AG04450 (cell line): Measurements from ENCODE around the gene PLA2G6. TPM values are rescaled to one million over a fixed set of nuclear protein-coding genes. Genes with fewer than 3 reads are reported as not detected.

Source experiments
- CTCF ChIA-PET: fragments of 300-600, 350-600 bp; formaldehyde crosslinking; extraction: SDS; loops from one replicate; lab custom pipeline; 2022; ENCODE audit warnings: antibody characterized with exemption, inconsistent platforms; lab: Charles Lee
- POLR2A ChIA-PET: fragments of 350-600 bp; formaldehyde crosslinking; extraction: SDS; loops from one replicate; lab custom pipeline; 2021; ENCODE audit warnings: antibody characterized with exemption, inconsistent platforms; lab: Yijun Ruan, JAX
- DNase-seq: peaks from one replicate; pipeline ENCODE4 v3.0.0-alpha.2; 2011; ENCODE audit warnings: low read depth, low spot score
- H3K27ac ChIP-seq: one replicate; pipeline ENCODE4 v1.5.1; 2012; ENCODE audit warnings: low read depth, low read length, control low read depth
- H3K27me3 ChIP-seq: one replicate; pipeline ENCODE4 v1.6.0; 2012; ENCODE audit warnings: low read length; ENCODE audit not compliant: control insufficient read depth, insufficient read depth
- H3K4me3 ChIP-seq: 2 replicates; pipeline ENCODE4 v1.5.1; 2011; ENCODE audit warnings: mild to moderate bottlenecking, low read depth, low read length, control low read depth
- H3K9me3 ChIP-seq: 2 replicates; pipeline ENCODE4 v1.5.1; 2012; ENCODE audit warnings: low read length; ENCODE audit not compliant: control insufficient read depth, insufficient read depth
- polyA plus RNA-seq: library from polyadenylated mRNA; depleted of rRNA; stranded (reverse); fragments of >200 nt; gene quantifications from 2 replicates; pipeline ENCODE4 v1.2.3, GENCODE V29; 2011
- TF ChIP-seq, protein P1 (sequence below): IDR thresholded peaks from 2 replicates; pipeline ENCODE4 v1.5.1; 2011; ENCODE audit warnings: low read depth, low read length, control low read depth, inconsistent platforms

The PLA2G6 gene
- polyA plus RNA-seq, 1 experiment = 5.0 TPM

DNA sequence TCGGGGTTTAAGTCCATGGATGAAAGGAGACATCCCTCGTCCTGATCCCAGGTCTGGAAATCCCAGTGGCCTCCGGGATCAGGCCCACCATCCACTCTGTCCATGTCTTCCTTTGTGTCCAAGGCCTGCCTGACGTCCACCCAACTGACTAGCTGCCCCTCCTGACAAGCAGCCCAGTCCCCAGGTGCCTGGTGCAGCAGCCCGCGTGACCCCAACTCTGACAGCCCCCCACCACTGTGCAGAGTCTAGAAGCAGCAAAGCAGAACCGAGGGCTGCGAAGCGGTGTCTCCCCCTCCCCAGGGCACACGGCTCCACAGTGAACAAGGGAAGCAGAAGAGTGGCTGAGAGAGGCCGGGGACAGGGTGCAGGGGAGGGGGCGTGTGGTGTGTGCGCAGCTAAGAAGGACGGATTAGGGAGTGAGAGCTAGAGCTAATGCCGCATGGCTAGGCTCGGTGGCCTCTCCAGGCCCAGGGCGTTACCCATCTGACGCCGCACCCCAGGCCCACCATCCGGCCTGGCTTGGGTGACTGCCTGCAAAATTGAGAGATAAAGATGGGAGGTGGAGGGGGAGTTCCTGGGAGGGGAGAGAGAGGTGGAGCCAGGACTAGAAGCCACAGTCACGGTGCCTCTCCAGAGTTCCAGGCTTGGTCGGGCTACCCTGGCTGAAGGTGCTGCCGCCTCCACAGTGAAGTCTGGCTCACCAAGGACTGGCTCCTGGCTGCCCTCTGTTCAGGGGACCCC is 54.5 kb downstream of the PLA2G6 start:
- Histone ChIP-seq H3K27ac (no peak overlapping the region), H3K9me3 (no peaks in the 10 kb centered on the region; the same call in 1 of the 2 replicates), H3K27me3 (peaks cover 2% of the 10 kb centered on the region), H3K4me3 (no peak overlapping the region)
- CTCF ChIA-PET = no interaction called here
- no peak for DNase-seq
- TF ChIP-seq, protein P1, sequence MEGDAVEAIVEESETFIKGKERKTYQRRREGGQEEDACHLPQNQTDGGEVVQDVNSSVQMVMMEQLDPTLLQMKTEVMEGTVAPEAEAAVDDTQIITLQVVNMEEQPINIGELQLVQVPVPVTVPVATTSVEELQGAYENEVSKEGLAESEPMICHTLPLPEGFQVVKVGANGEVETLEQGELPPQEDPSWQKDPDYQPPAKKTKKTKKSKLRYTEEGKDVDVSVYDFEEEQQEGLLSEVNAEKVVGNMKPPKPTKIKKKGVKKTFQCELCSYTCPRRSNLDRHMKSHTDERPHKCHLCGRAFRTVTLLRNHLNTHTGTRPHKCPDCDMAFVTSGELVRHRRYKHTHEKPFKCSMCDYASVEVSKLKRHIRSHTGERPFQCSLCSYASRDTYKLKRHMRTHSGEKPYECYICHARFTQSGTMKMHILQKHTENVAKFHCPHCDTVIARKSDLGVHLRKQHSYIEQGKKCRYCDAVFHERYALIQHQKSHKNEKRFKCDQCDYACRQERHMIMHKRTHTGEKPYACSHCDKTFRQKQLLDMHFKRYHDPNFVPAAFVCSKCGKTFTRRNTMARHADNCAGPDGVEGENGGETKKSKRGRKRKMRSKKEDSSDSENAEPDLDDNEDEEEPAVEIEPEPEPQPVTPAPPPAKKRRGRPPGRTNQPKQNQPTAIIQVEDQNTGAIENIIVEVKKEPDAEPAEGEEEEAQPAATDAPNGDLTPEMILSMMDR = no peak
- POLR2A ChIA-PET = no interaction called here

DNA sequence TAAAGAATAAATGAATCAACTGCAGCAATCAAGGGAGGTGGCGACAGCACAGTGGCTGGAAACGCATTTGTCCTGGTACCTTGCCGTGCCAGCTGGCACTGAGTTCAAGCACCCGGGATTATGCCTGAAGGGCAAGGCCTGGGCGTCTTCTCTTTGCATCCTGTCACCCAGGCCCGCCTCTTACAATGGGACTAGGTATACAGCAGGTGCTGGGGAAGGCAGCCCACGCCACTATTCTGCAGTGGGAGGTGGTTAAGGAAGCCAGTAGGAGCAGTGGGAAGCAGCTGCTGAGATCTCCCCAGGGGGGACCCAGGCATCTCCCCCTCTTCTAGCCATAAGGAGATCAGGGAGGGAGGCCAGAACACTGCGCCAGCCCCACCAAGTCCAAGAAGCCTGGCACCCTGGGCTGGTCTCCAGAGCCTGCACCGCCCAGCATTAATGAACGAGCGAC is 55.9 kb downstream of the PLA2G6 start:
- ChIA-PET POLR2A (no interaction called here), CTCF (no interaction called here)
- DNase-seq = no peak

DNA sequence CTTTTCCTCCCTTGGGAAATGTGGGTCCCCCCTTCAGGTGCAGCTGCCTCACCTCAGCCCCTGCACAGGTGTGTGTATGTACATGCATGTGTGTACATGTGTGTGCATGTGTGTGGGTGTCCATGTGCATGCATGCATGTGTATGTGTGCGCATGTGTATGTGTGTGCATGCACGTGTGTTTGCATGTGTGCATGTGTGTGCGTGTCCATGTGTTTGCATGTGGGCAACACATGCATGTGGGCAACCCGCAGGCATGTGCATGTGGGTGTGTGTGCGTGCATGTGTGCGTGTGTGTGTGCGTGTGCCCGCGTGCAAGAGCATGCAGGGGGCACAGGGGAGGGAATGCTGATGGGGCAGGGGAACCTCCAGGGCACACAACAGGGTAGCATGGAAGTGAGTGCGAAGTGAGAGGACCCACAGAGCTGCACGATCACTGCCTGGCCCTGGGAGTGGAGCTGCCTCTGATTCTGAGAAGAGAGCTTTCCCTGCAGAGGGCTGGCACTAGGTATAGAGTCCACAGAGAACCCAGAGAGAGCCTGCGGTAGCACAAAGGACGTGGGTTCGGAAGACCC is 56.5 kb downstream of the PLA2G6 start:
- Histone ChIP-seq H3K27me3 (peaks cover 4% of the 10 kb centered on the region), H3K27ac (no peak overlapping the region), H3K9me3 (no peaks in the 10 kb centered on the region; the same call in 1 of the 2 replicates), H3K4me3 (no peak overlapping the region)
- no peak for DNase-seq
- TF ChIP-seq, protein P1 = no peak
- ChIA-PET POLR2A (no interaction called here), CTCF (interaction anchor here (2.7 kb wide), 1 partner anchor 11 kb away, joined by 27 read pairs; no protein-coding TSS in a partner anchor)

More for the DNA sequence above, 55.9 kb downstream of the PLA2G6 start:
- H3K27ac ChIP-seq = no peak overlapping the region
- TF ChIP-seq, protein P1 = no peak
- H3K27me3 ChIP-seq = peaks cover 4% of the 10 kb centered on the region
- no peak overlapping the region for H3K4me3 ChIP-seq
- no peaks in the 10 kb centered on the region; the same call in 1 of the 2 replicates for H3K9me3 ChIP-seq

DNA sequence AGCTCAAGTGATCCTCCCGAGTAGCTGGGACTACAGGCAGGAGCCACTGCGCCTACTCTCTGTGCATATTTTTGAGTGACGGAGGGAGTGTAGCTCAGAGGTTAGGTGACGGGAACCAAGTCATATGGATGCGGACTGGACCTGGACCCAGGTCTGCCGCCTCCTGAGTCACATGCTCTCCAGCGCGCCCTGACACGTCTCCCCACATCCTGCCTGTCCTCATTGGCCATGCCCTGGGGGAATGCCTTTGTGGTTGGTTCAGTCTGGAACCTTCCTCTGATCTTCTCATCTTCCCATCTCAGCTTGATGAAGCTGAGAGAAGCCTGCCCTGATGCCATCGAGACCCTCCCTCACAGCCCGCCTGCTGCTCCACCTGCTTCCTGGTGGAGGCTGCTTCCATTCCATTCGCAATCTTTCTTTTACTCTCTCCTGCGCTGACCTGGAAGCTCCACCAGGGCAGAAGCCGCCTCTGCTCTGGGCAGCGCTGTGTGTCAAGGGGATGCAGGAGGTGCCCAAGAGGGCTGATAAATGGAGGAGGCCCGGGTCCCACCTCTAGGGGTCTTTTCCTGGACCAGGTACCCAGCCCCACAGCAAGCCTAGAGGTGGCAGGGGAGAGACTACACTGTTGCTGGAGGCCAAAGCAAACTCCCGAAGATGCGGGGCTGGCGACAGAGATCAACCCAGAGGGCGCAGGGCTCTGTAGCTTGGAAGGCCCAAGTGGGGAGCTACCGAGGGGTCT is 57.2 kb downstream of the PLA2G6 start:
- peaks cover 4% of the 10 kb centered on the region for H3K27me3 ChIP-seq
- CTCF ChIA-PET = interaction anchor here (2.7 kb wide), 1 partner anchor 10 kb away, joined by 27 read pairs; no protein-coding TSS in a partner anchor
- no peak for DNase-seq
- no peaks in the 10 kb centered on the region; the same call in 1 of the 2 replicates for H3K9me3 ChIP-seq
- POLR2A ChIA-PET = no interaction called here
- H3K27ac ChIP-seq = no peak overlapping the region
- TF ChIP-seq, protein P1 = no peak
- H3K4me3 ChIP-seq = no peak overlapping the region
